Neuronal stem cell (in vitro differentiated cells): ENCODE measurements around the gene PKP3.

Source experiments
- DNase-seq: peaks from one replicate; pipeline ENCODE4 v3.0.0-alpha.2; 2013; ENCODE audit warnings: low spot score
- H2AFZ ChIP-seq: one replicate; pipeline ENCODE4 v1.6.1; 2013; ENCODE audit warnings: mild to moderate bottlenecking, low read length, inconsistent platforms
- H2AK5ac ChIP-seq: 2 replicates; pipeline ENCODE4 v1.6.1; 2013; ENCODE audit warnings: low read depth, mild to moderate bottlenecking, inconsistent platforms, low read length, moderate library complexity, mixed read lengths
- H2BK120ac ChIP-seq: 2 replicates; pipeline ENCODE4 v1.6.1; 2013; ENCODE audit warnings: low read depth, mild to moderate bottlenecking, inconsistent platforms, low read length, moderate library complexity, mixed read lengths
- H2BK12ac ChIP-seq: one replicate; pipeline ENCODE4 v1.6.1; 2013; ENCODE audit warnings: low read length, inconsistent platforms
- H2BK15ac ChIP-seq: 2 replicates; pipeline ENCODE4 v1.6.1; 2013; ENCODE audit warnings: mild to moderate bottlenecking, low read length, inconsistent platforms, mixed read lengths
- H2BK5ac ChIP-seq: one replicate; pipeline ENCODE4 v1.6.1; 2013; ENCODE audit warnings: inconsistent platforms, mild to moderate bottlenecking, low read length, moderate library complexity
- H3K14ac ChIP-seq: one replicate; pipeline ENCODE4 v1.6.1; 2013; ENCODE audit warnings: low read length, inconsistent platforms
- H3K18ac ChIP-seq: 2 replicates; pipeline ENCODE4 v1.6.1; 2013; ENCODE audit warnings: low read length, inconsistent platforms
- H3K23ac ChIP-seq: 2 replicates; pipeline ENCODE4 v1.6.1; 2013; ENCODE audit warnings: low read depth, mild to moderate bottlenecking, mixed read lengths, low read length, inconsistent platforms; ENCODE audit not compliant: poor library complexity
- H3K27ac ChIP-seq: replicated peaks from 3 replicates; pipeline ENCODE4 v1.5.1; 2013; ENCODE audit warnings: low read length, inconsistent platforms
- H3K27me3 ChIP-seq, 3 experiments: 2 replicates each; pipeline ENCODE4 v1.6.1; 2013; ENCODE audit warnings: low read length in 3 of 3, mild to moderate bottlenecking in 2 of 3, inconsistent platforms in 1 of 3, low read depth in 1 of 3, mixed read lengths in 1 of 3, moderate library complexity in 1 of 3; ENCODE audit not compliant: control insufficient read depth in 3 of 3, insufficient read depth in 3 of 3
- H3K36me3 ChIP-seq, 2 donors: replicated peaks in 1 of 2; 2 replicates each; pipeline ENCODE4 v1.6.1; 2013; ENCODE audit warnings: low read length in 2 of 2; ENCODE audit not compliant: control insufficient read depth in 2 of 2, insufficient read depth in 2 of 2
- H3K4ac ChIP-seq: 2 replicates; pipeline ENCODE4 v1.6.1; 2013; ENCODE audit warnings: inconsistent platforms, mild to moderate bottlenecking, low read length, moderate library complexity
- H3K4me1 ChIP-seq, 2 donors: 1 replicate in 1 of 2; 2 replicates in 1 of 2; pipeline ENCODE4 v1.6.1; 2013; ENCODE audit warnings: low read length in 2 of 2, low read depth in 1 of 2; ENCODE audit not compliant: control insufficient read depth in 2 of 2, insufficient read depth in 1 of 2
- H3K4me2 ChIP-seq: one replicate; pipeline ENCODE4 v1.6.1; 2013; ENCODE audit warnings: mild to moderate bottlenecking, low read length, inconsistent platforms; ENCODE audit not compliant: insufficient read depth, poor library complexity, severe bottlenecking
- H3K4me3 ChIP-seq, 2 donors: 2 replicates each; pipeline ENCODE4 v1.5.1; 2013; ENCODE audit warnings: low read length in 2 of 2, mild to moderate bottlenecking in 2 of 2, inconsistent platforms in 1 of 2, moderate library complexity in 1 of 2
- H3K79me1 ChIP-seq: one replicate; pipeline ENCODE4 v1.6.1; 2013; ENCODE audit warnings: low read depth, mild to moderate bottlenecking, inconsistent platforms, low read length, moderate library complexity
- H3K9ac ChIP-seq: one replicate; pipeline ENCODE4 v1.6.1; 2013; ENCODE audit warnings: mild to moderate bottlenecking, low read depth, low read length, inconsistent platforms; ENCODE audit not compliant: poor library complexity
- H3K9me3 ChIP-seq, 2 donors: replicated peaks in 1 of 2; 2 replicates each; pipeline versions ENCODE3 to v1.6.1; 2013; ENCODE audit warnings: low read length in 2 of 2, mild to moderate bottlenecking in 2 of 2, inconsistent platforms in 1 of 2, low read depth in 1 of 2, mixed read lengths in 1 of 2, moderate library complexity in 1 of 2; ENCODE audit not compliant: control insufficient read depth in 2 of 2, insufficient read depth in 1 of 2
- H4K8ac ChIP-seq: one replicate; pipeline ENCODE4 v1.6.1; 2013; ENCODE audit warnings: low read depth, mild to moderate bottlenecking, inconsistent platforms, low read length, moderate library complexity
- H4K91ac ChIP-seq: one replicate; pipeline ENCODE4 v1.6.1; 2013; ENCODE audit warnings: low read length, low read depth, mild to moderate bottlenecking, inconsistent platforms; ENCODE audit not compliant: poor library complexity
- WGBS, 2 donors: extraction: QIAGEN DNeasy Blood & Tissue Kit; methylation state at CpG; one replicate each; pipeline ENCODE4 v1.1.7; 2013; ENCODE audit warnings: missing lambda C conversion rate in 2 of 2, mixed read lengths in 1 of 2; ENCODE audit not compliant: insufficient read length in 2 of 2, insufficient replicate concordance in 1 of 2; ENCODE audit errors: extremely low coverage in 2 of 2; 5-methylcytosine and 5-hydroxymethylcytosine counted together

Gene PKP3

GRCh38 chr11:405954-406795, 12.2 kb downstream of the PKP3 start:
- H3K4ac ChIP-seq = no peak overlapping the region
- peak overlapping the region; percentile 92 for H2AK5ac ChIP-seq
- no peaks in the 10 kb centered on the region for H3K36me3 ChIP-seq
- no peak for DNase-seq
- WGBS, 2 donors = no CpG with 5 or more reads among the region's 47 CpGs
- H3K14ac ChIP-seq = peak overlapping the region; percentile 84
- peaks cover 0 to 3% of the 10 kb centered on the region in 2 donors for H3K4me1 ChIP-seq
- H3K4me3 ChIP-seq = peak overlapping the region in 1 of 2 donors; percentile 82
- peak overlapping the region; percentile 48 for H2BK5ac ChIP-seq
- H2BK120ac ChIP-seq = no peak overlapping the region
- peak overlapping the region; percentile 70 for H3K9ac ChIP-seq
- H2BK12ac ChIP-seq = peak overlapping the region; percentile 46
- no peak overlapping the region for H4K8ac ChIP-seq
- H2AFZ ChIP-seq = peak overlapping the region; percentile 67
- no peak overlapping the region for H4K91ac ChIP-seq
- H3K79me1 ChIP-seq = peaks cover 2% of the 10 kb centered on the region
- peak overlapping the region; percentile 67 for H2BK15ac ChIP-seq
- H3K4me2 ChIP-seq = peak overlapping the region; percentile 80
- peak overlapping the region; percentile 96 for H3K23ac ChIP-seq
- H3K18ac ChIP-seq = peak overlapping the region; percentile 95
- H3K9me3 ChIP-seq = peaks cover 0 to 2% of the 10 kb centered on the region in 2 donors
- no peak overlapping the region for H3K27ac ChIP-seq
- H3K27me3 ChIP-seq = peaks cover 0 to 21% (median 4%) of the 10 kb centered on the region in 3 experiments

GRCh38 chr11:406796-407650, 13.0 kb downstream of the PKP3 start:
- peak overlapping the region in 1 of 2 donors; percentile 82 for H3K4me3 ChIP-seq
- H3K27ac ChIP-seq = no peak overlapping the region
- WGBS, 2 donors = no CpG with 5 or more reads among the region's 91 CpGs
- H2BK15ac ChIP-seq = peak overlapping the region; percentile 43
- H2BK5ac ChIP-seq = peak overlapping the region; percentile 48
- H2AFZ ChIP-seq = peak overlapping the region; percentile 67
- peak overlapping the region; percentile 95 for H3K18ac ChIP-seq
- H2BK120ac ChIP-seq = peak overlapping the region; percentile 67
- peak overlapping the region; percentile 96 for H3K23ac ChIP-seq
- peak; percentile 72 for DNase-seq
- H3K9me3 ChIP-seq = peaks cover 0 to 2% of the 10 kb centered on the region in 2 donors
- H3K4me1 ChIP-seq = peaks cover 0 to 3% of the 10 kb centered on the region in 2 donors
- H4K91ac ChIP-seq = no peak overlapping the region
- no peak overlapping the region for H3K4ac ChIP-seq
- peak overlapping the region; percentile 92 for H2AK5ac ChIP-seq
- H4K8ac ChIP-seq = no peak overlapping the region
- H2BK12ac ChIP-seq = peak overlapping the region; percentile 82
- peak overlapping the region; percentile 84 for H3K14ac ChIP-seq
- peak overlapping the region; percentile 50 for H3K9ac ChIP-seq
- H3K79me1 ChIP-seq = peaks cover 2% of the 10 kb centered on the region
- peak overlapping the region; percentile 80 for H3K4me2 ChIP-seq
- H3K27me3 ChIP-seq = peaks cover 0 to 21% (median 4%) of the 10 kb centered on the region in 3 experiments
- H3K36me3 ChIP-seq = no peaks in the 10 kb centered on the region

- peak overlapping the region; percentile 70 for H3K18ac ChIP-seq
- no peak overlapping the region for H3K4me3 ChIP-seq
- H2BK5ac ChIP-seq = no peak overlapping the region
- H3K79me1 ChIP-seq = peaks cover 2% of the 10 kb centered on the region
- peak overlapping the region; percentile 67 for H2BK120ac ChIP-seq
- no peak overlapping the region for H3K9ac ChIP-seq
- peak overlapping the region; percentile 26 for H3K4ac ChIP-seq
- peak overlapping the region; percentile 99 for H3K23ac ChIP-seq
- H2AK5ac ChIP-seq = peak overlapping the region; percentile 91
- H3K4me1 ChIP-seq = peaks cover 0 to 3% of the 10 kb centered on the region in 2 donors
- H2BK12ac ChIP-seq = peak overlapping the region; percentile 82
- WGBS, 2 donors = no CpG with 5 or more reads among the region's 28 CpGs
- H2BK15ac ChIP-seq = peak overlapping the region; percentile 30
- peaks cover 0 to 2% of the 10 kb centered on the region in 2 donors for H3K9me3 ChIP-seq
- no peak overlapping the region for H4K8ac ChIP-seq
- H3K27me3 ChIP-seq = peaks cover 0 to 21% (median 4%) of the 10 kb centered on the region in 3 experiments
- H3K36me3 ChIP-seq = no peaks in the 10 kb centered on the region
- DNase-seq = no peak
- no peak overlapping the region for H3K4me2 ChIP-seq
- H3K27ac ChIP-seq = no peak overlapping the region
- no peak overlapping the region for H2AFZ ChIP-seq
- H3K14ac ChIP-seq = no peak overlapping the region
- no peak overlapping the region for H4K91ac ChIP-seq
Observed at GRCh38 chr11:407651-408123, 13.7 kb downstream of the PKP3 start.
